HG03432 (cell line): Measurements from ENCODE around the gene COIL.

ENCODE experiments used
- ATAC-seq: cut with Tn5 transposase; IDR thresholded peaks from one replicate; pipeline ENCODE4 v1.9.1; 2021; ENCODE audit warnings: mild to moderate bottlenecking, moderate library complexity; ENCODE audit not compliant: unreplicated experiment

COIL gene

DNA sequence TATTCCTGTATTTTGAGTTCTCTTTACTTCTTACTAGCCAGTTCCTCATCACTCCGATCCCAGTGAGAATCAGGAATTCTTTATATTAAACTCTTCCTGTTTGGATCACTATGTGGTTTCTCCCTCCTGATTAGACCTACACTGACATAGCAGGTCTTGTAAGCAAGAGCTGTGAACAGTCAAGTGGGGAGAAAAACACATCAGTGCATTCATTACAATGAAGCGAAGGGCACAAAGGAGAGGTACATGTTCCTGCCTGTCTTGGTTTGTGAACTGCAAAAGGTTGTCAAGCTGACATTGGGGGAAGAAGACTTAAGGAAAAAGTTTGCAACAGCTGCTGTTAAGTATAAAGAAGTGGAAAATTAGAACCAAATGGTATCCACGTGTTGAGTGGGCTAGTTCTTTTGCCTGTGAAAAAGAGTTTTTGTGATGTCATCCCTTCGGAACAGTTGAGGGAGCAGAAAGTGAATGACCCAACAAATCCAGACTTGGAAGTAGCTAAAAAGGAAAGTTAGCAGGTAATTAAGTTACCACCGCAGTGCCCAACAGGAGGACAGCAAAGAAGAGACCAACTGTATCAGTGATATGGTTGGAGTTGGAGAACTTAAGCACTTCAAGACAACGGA lies 24.0 kb downstream of the COIL start:
- ATAC-seq: no peak

- ATAC-seq: no peak
Measured at GRCh38 chr17:56935461-56935860, 25.4 kb downstream of the COIL start.

DNA sequence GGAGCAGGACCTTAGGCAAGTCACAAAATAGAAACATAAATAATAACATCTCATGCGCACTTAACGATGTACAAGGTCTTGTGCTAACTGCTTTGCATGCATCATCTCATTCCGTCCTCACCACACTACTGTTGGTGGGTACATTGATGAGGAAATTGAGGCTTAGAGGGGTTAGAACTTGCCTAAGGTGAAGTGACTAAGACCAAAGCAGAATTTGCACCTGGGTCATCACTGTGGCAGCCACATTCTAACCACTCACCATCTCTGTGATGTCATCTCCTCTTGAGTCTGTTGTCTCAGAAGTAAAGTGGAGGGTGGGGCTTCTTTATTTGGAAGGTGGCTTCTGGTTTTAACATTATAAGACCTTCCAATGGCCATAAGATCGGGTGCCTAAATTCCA lies 26.6 kb downstream of the COIL start:
- no peak for ATAC-seq

DNA sequence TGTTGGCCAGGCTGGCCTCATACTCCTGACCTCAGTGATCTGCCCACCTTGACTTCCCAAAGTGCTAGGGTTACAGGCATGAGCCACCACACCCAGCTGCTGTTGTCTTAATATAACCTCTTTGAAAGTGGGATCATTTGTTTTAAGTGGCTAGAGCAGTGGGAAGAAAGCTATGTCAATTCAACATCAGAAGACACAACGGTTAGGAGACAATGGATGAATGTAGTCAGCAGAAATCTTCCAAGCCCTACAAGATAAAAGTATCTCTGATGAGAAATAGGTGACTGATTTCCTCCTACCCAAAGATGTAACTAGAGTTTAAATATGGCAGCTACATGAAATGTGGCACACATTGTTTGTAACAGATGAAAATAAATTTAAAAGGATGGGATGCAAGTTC lies 27.0 kb downstream of the COIL start:
- no peak for ATAC-seq

- ATAC-seq: no peak
Measured at GRCh38 chr17:56933151-56933745, 27.6 kb downstream of the COIL start.

GRCh38 chr17:56930739-56931337 lies 30.0 kb downstream of the COIL start:
- ATAC-seq: no peak

GRCh38 chr17:56929362-56929969 lies 31.4 kb downstream of the COIL start:
- ATAC-seq: no peak

DNA sequence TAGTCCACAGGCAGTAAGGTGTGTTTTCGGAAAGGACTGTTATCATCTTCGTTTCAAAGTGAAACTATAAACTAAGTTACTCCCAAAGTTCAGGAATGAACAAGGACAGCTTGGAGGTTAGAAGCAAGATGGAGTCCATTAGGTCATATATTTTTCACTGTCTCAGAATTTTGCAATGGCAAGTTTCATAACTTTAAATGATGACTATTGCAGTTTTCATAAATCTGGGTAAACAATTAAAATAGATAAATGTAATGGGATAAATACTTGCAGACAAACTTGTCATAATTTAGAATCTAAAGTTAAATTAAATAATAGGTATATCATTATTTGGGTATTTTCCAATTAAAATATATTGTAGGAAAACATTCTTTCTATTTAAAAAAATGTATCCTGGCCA lies 32.3 kb downstream of the COIL start:
- no peak for ATAC-seq

DNA sequence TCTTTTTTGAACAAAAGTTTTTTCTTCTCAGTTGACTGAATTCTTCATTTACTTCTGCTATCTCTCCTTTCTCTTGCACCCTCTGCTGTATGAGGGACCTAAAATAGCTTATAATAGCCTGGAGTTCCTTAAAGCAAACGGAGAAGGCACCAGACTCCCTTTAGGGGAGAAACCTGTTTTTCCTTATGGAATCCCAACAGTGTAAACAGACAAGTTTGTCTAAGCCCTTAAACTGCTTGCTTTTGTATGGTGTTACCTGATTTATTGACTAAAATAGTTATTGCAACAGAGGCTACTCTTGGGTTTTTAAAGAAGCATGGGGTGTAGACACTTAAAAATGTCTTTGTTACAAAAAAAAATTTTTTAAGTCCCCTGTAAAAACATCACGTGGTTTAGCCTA lies 34.1 kb downstream of the COIL start:
- ATAC-seq: no peak

DNA sequence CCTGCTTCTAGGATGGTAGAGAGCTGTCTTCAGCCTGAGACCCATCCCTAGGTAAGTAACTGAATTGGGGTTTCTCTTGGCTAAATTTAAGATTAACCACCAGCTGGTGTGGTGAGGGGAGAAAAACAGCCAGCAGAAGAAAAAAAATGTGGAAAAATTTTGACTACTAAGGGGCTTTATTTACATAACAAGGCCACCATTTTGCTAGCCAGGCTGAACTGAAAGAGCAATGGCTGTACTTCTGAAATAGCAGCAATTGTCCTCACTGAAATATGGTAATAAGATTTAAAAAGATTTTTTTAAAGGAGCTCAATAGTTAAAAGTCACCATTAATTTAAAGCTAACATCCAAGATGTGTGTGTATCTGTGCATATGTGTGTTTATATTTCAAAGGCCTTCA lies 34.6 kb downstream of the COIL start:
- ATAC-seq: no peak

- ATAC-seq: no peak
Measured at GRCh38 chr17:56925088-56925487, 35.8 kb downstream of the COIL start.

DNA sequence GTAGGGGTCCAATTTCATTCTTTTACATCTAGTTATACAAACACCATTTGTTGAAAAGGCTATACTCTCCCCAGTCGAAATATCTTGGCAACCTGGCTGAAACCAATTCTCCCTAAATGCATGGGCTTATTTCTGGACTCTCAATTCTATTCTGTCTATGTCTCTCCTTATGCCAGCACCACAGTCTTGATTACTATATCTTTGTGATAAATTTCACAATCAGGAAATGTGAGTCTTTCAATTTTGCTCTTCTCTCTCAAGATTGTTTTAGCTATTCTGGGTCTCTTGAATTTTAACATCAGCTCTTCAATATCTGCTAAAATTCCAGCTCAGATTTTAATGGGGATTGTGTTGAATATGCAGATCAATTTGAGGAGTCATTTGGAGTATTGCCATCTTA lies 41.1 kb downstream of the COIL start:
- ATAC-seq: no peak

DNA sequence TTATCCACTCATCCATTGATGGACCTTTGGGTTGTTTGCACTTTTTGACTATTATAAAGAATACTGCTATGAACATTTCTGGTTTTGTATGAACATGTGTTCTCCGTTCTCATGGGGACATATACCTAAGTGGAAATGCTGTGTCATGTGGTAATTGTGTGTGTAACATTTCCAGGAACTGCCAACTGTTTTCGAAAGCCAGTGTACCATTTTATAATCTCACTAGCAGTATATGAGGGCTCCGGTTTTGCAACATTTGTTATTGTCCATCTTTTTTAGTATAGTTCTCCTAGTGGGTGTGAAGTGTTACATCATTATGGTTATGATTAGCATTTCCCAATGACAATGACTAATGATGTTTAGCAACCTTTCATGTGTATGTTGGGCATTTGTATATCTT lies 41.9 kb downstream of the COIL start:
- ATAC-seq: no peak

DNA sequence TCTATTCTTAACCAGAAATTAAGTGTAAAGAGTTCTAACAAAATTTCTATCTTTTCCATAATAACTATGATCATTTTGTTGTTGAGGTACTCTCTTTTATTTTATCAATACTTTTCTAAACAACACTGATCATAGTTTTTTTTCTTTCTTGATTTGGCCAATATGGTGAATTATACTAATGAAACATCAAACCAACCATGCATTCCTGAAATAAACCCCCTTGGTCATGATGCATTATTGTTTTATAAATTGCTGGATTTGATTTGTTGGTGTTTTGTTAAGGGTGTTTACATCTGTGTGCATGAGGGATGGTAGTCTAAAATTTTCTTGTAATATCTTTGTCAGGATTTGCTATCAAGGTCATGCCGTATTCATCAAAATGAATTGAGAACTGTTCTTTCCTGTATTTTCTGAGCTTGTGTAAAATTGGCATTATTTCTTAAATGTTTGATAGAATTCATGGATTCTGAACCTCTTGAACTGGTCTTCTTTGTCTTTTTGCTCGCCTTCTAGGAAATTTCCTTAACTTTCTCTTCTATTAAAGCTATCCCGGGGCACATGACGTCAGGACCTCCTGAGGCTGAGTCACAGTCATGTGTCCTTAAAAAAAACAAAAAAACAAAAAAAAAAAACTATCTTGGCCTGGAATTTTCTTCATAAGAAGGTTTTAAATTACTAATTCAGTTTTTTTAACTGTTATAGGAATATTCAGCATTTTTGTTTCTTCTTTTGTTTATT lies 43.1 kb downstream of the COIL start:
- ATAC-seq: no peak

GRCh38 chr17:56914581-56915273 lies 46.1 kb downstream of the COIL start:
- no peak for ATAC-seq

- peak; percentile 81 for ATAC-seq
Measured at GRCh38 chr17:56913867-56914580, 46.8 kb downstream of the COIL start, which contains the start of gene TRIM25. TRIM25 (minus strand) TSS chr17:56914049; CDS start chr17:56913988, 61 bp downstream.

DNA sequence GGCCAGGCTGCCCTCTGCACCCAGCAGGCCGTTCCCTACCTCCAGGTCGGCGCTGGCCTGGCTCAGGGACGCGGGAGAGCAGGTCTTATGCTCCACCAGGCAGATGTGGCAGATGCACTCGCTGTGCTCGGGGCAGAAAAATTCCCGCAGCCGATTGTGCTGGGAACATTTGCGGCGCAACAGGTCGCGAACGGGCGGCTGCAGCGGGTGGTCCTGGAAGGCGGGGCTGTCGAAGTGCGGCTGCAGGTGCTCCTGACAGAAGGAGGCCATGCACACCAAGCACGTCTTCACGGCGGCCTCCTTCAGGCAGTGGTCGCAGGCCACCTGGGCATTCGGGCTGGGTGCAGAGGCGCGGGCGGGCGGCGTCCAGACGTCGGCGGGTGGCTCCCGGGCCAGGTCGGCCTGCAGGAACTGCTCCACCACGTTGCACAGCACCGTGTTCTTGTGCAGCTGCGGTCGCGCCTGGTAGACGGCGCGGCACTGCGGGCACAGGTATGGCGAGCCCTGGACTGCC lies 47.4 kb downstream of the COIL start:
- ATAC-seq: peak; percentile 48

DNA sequence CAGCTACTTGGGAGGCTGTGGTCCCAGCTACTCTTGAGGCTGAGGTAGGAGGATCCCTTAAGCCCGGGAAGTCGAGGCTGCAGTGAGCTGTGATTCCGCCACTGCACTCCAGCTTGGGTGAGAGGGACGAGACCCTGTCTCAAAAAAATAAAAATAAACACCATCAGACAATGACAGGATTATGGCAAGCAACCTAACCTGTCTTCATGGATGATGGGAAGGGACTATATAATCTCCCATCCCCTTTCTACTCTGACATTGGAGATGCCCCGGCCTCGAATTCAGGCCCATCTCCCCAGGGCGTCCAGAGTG lies 47.9 kb downstream of the COIL start:
- ATAC-seq: no peak

DNA sequence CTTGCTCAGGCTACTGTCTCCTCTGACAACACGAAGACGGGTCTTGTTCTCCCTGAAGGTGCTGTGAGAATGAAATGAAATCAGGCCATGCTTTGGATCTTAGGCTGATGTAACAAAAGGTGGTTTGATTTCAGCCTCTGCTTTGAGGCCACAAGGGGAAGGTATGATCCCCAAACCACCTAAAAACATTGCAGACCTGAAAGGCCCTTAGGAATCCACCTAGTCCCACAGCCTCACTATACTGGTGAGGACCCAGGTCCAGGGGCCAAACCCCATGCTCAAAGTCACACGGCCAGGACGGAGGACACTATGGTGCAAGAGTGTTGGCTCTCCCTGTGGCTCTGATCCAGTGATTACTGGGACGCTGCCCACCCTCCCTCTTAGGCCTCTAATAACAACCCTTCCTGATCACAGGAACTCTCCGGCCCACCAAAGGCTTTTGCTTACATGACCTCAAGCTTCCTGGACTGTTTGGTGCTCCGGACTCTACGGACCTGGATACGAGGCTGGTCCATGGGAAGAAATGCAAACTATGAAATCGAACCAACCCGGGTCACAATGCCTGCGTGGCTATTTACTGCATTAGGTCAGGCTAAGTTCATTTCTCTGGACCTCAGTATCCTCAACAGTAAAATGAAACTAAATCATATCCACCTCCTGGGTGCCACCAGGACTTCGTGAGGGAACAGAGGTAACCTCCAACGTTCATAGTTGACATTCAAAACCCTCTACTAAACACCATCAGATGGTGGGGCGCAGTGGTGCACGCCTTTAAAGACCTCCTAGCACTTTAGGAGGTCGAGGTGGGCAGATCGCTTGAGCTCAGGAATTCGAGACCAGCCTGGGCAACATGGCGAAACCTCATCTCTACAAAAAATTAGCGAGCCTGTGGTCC lies 48.5 kb downstream of the COIL start:
- no peak for ATAC-seq
